VCaP (cell line): ENCODE measurements around the gene ERLIN1.
A peak's percentile ranks its signal among the peaks of the same experiment; 100 is the strongest.

Experiments
- H3K27ac ChIP-seq: fragments of 450-650 bp; 2 replicates; pipeline ENCODE4 v1.5.1; 2017
- TF ChIP-seq, protein P1 (sequence below): fragments of 450-650 bp; conservative IDR thresholded peaks from 2 replicates; pipeline ENCODE4 v1.5.1; 2017; ENCODE audit warnings: mild to moderate bottlenecking, moderate library complexity

ERLIN1 gene

DNA sequence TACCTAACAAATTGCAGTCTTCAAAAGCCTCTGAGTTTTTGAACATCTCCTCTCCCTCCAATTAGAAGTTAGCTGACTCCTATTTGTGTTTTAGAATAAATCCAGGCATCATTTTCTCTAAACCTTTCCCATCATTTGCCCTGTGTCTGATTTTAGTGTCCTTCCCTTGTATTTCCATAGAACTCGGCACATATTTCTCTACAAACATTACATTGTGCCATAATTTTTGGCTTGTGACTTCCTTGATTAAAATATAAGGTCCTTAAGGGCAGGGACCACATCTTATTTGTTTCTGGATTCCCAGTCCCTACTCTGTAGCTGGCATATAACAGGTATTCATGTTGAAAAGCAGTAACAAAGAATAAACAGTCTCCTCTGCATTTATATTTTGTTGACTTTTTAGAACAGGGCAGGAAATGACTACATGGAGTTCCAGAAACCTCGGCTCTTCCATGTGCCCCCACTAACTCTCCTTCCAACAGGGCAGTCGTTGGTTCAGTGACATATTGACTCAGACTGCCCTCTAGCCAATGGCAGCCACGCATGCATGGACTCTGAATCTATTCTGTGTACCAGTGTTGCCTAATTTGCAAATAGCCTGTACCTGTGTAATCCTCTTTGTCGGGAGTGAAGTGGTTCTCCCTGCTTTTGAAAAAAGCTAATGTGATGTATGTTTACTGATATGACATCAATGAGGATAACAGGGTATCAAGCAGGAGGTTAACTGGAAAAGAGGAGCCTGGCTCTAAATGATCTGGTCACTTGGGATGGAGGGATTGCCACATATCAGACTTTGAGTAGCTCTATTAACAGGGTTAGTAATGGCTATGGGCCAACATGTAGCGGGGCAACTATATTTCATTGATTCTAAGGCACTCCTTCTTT is 84.4 kb downstream of the ERLIN1 start:
- H3K27ac ChIP-seq, result peak overlapping the region; percentile 41
- TF ChIP-seq, protein P1, sequence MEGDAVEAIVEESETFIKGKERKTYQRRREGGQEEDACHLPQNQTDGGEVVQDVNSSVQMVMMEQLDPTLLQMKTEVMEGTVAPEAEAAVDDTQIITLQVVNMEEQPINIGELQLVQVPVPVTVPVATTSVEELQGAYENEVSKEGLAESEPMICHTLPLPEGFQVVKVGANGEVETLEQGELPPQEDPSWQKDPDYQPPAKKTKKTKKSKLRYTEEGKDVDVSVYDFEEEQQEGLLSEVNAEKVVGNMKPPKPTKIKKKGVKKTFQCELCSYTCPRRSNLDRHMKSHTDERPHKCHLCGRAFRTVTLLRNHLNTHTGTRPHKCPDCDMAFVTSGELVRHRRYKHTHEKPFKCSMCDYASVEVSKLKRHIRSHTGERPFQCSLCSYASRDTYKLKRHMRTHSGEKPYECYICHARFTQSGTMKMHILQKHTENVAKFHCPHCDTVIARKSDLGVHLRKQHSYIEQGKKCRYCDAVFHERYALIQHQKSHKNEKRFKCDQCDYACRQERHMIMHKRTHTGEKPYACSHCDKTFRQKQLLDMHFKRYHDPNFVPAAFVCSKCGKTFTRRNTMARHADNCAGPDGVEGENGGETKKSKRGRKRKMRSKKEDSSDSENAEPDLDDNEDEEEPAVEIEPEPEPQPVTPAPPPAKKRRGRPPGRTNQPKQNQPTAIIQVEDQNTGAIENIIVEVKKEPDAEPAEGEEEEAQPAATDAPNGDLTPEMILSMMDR, result no peak

DNA sequence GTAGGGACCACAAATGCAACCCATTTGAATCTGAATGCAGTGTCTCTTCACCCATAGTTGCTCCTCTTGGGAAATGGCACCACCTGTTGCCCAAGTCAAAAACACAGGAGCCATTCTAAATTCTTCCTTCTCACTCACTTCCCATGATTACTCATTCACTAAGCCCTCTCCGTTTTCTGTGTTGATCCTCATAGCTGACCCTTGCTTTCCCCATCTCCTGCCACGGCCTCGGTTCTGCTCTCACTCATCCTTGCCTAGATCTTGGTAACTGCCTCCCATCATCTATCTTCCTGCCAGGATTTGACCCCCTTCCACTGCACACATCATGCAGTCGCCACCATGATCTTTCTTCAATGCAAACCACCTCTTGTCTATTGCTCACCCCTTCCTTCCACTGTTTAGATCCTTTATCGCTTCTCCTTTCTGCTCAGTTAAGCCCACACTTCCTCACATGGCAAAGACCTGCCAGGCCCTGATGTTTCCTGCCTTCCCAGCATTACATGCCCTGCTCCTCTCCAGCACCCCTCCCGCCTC is 85.1 kb downstream of the ERLIN1 start:
- TF ChIP-seq, protein P1, result peak; percentile 26; the same call in 1 of the 2 replicates
- H3K27ac ChIP-seq, result peak overlapping the region; percentile 41; the same call in 1 of the 2 replicates
